GM12874 (cell line): ENCODE measurements around the gene SLC7A1.

Source experiments
- TF ChIP-seq, protein P1 (sequence below): IDR thresholded peaks from 2 replicates; pipeline ENCODE4 v1.5.1; 2011; ENCODE audit warnings: low read depth, mild to moderate bottlenecking, control low read depth, low read length, moderate library complexity; ENCODE audit not compliant: insufficient read depth

Gene SLC7A1

DNA sequence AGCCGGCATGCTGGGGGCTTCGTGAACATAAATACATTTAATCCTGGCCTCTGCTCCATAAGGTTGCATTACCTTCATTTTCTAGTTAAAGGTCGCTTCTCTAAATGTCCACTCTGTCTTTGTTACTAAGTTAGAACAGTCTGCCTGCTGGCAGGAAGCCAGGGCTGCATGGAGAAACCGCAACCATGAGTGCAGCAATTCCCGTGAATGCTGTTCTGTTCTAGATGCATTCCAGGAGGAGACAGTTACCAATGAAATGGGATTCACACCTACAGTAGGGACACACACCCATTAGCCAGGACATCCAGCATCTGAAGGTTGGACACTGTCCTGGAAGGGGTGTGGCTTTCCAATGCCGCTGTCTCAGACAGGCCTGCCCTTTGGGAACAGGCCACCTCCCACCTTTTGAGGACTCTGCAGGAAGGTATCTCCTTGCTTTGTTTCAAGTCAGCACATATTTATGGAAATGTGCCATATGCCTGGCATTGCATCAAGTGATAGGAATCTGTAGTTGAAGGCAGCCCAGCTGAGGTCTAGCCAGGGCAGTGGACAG is 129.7 kb downstream of the SLC7A1 start:
- TF ChIP-seq, protein P1, sequence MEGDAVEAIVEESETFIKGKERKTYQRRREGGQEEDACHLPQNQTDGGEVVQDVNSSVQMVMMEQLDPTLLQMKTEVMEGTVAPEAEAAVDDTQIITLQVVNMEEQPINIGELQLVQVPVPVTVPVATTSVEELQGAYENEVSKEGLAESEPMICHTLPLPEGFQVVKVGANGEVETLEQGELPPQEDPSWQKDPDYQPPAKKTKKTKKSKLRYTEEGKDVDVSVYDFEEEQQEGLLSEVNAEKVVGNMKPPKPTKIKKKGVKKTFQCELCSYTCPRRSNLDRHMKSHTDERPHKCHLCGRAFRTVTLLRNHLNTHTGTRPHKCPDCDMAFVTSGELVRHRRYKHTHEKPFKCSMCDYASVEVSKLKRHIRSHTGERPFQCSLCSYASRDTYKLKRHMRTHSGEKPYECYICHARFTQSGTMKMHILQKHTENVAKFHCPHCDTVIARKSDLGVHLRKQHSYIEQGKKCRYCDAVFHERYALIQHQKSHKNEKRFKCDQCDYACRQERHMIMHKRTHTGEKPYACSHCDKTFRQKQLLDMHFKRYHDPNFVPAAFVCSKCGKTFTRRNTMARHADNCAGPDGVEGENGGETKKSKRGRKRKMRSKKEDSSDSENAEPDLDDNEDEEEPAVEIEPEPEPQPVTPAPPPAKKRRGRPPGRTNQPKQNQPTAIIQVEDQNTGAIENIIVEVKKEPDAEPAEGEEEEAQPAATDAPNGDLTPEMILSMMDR: no peak

DNA sequence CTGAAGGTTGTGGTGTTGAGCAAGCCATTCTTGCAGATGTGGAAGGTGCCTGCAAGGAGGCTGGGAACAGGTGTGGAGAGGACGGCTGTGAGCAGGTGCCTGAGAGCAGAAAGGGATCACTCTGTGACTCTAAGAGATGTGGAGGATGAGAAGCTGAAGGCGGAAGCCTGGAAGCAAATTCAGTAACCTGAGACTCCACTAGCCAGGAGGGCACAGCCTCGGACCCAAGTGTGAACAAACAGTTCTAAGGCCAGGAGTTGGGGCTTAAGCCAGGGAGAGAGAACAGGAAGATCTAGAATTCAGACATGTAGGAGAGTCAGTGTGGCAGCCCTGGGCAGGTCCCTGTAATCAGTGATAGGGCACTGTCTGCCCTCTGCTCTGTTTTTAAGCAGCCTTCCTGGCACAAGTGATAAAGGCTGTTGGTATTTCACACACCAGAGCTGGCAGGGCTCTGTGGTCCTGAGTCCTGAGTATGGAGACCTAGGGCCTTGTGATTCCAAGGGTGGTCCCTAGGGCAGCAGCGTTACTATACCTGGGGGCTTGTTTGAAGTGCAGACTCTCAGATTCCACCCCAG is 131.3 kb downstream of the SLC7A1 start:
- TF ChIP-seq, protein P1: no peak

DNA sequence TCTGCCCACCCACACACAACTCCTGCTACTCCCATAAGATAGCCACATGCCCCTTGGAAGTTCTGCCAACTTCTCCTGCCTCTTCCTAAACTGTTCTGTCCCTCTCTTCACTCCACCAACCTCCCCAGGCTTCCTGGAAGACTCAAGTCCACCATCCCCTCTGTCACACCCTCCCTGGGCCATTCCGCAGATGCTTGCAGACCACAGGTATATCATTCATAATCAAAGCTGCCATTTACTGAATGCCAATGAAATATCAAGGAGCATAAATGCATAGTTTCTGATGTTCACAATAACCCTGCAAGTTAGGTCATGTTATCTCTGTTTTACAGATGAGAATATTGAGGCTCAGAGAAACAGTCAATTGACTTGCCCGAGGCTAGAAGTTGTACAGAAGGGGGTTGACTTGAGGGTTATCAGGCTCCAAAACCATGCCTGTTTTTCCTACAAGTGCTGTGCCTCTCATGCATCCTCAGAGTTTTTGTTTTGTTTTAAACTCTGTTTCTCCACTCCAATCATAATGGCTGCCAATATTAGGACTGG is 135.6 kb downstream of the SLC7A1 start:
- TF ChIP-seq, protein P1: no peak
